Activated T-cell treated with anti-CD3 and anti-CD28 coated beads for 1 hour (primary cell): Measurements from ENCODE around the gene SHC1.
A peak's percentile ranks its signal among the peaks of the same experiment; 100 is the strongest.

Experiments used
- DNase-seq: peaks from one replicate; pipeline ENCODE4 v3.0.0-alpha.2; 2020; ENCODE audit warnings: low read depth

Gene SHC1

DNA sequence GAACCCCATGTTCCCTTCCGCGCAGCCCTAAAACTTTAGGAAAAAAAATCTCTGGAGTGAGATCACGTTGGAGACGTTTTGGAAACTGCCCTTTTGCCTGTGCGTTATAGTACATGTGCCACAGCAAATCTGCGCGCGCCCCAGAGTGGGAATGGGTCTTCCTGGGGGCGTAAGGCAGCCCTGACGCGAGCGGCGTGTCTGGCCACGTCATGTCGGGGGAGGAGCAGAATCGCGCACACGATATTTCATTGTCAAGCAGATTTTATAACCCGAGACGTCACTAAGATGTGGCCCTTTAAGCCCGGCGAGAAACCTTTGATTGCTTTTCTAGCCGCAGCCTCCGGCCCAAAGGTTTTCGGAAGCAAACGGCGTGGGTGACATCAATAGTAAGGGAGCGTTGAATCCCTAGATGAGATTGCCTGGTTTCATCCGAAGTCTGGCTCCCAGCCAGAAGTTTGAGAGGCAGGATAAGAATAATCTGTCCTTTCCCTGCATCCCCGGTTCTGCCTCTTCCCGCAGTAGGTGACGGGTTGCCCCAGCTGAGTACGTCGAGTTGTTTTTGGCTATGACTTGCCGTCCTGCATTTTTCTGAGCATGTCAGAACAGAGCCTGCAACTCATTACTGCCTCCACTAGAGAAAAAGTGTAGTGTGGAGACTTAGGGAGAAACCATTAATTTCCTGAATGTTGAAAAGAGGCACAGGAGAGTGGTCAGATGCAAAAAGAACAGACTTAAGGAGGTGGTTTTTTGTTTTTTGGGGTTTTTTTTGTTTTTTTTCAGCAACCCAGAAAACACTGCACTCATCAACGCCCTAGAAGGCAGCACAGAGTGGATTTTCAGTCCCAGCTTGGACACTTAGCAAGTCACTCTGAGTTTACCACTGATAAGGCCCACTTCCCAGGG, 33.2 kb downstream of the SHC1 start:
- peak; percentile 82 for DNase-seq

- DNase-seq, result peak; percentile 92
These were observed 33.9 kb downstream of the SHC1 start, which contains the start of gene PMVK for GRCh38 chr1:154936555-154937084. Gene PMVK, minus strand, starts transcription at chr1:154936719. Its CDS starts 34 bp downstream, at chr1:154936685.

- DNase-seq, result no peak
These were observed 34.6 kb downstream of the SHC1 start for GRCh38 chr1:154935749-154936554.

- DNase-seq, result no peak
These were observed 36.1 kb downstream of the SHC1 start for GRCh38 chr1:154934358-154934948.

DNA sequence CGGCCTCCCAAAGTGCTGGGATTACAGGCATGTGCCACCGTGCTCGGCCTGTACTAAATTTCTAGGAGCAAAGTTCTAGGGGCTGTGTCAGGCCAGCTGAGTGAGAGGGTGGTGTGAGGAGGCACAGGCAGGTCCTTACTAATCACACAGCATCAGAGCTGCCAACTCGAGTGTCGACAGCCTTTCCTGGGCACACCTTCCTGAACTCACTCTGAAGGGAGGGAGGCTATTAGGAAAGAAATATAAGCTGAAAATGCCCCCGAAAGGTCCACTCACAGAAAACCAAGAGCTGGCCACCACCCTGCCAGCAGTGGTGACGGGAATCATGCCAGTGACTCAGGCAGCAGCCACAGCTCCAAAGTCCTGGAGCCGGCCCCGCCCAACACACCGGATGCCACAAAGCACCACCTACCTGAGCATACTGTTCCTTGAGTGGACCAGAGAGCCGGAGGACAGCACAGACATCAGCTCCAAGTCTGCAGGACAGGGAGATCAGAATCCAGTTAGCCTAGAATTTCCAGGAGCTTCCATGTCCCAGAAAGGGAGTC, 38.5 kb downstream of the SHC1 start:
- DNase-seq, result no peak

GRCh38 chr1:154926201-154926600, 44.3 kb downstream of the SHC1 start:
- no peak for DNase-seq

DNA sequence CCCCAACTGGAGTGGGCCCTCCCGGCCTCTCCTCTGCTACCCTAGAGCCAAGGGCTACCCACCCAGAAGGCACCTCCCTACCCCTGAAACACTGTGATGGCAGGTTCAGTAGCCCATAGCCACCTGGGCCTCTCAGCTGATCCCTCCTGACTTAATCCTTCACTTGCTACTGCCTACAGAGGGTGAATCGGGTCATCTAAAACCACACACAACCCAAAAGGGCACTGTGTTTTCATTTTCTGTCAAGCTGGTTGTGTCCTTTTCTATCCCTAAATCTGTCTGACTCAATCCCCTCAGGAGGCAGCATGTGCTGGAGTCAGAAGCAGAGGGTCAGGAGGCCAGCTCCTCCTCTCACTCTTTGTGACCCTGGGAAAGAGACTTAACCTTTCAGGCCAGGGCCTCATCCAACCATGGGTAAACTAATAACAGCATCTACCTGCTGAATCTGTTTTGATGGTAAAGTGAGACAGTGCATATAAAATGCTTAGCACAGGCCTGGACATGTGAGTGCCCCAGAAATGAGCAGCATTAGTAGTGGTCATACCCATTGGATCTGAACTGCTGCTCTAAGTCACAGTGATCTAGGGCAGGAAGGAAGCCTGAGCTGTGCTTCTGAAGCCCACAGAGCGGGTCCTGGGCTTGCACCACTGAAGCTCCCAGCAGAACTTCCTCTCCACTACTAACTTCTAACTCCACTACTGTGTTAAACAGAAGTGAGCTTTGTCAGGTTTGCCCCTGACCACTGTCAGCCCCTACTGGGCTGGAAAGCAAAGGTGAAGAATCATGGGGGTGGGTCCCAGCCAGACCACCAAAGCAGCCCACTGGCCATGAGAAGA, 45.0 kb downstream of the SHC1 start:
- no peak for DNase-seq

GRCh38 chr1:154923695-154924094, 46.9 kb downstream of the SHC1 start:
- DNase-seq, result no peak

- no peak for DNase-seq
These were observed 57.3 kb downstream of the SHC1 start for GRCh38 chr1:154913273-154913672.

DNA sequence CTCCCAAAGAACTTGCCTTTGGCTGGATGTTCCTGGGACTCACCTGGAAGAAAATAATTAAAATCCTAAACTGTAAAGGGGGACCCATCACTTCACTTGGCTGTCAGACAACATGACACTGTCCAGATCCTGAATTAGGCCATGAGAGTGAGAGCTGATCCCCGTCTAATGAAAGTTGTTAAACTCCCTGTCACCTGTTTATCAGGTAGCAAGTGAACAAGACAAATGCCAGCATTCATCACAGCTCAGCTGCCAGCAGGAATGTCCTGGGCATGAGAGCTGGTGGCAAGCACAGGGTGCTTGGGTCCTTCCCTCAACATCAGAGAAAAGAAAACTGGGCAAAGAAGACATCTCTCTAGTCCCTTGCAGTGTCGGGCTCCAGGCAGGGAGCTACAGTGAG, 57.8 kb downstream of the SHC1 start:
- DNase-seq, result no peak
